HepG2 (cell line): Measurements from ENCODE around the gene WDR27.

Experiments used
- BHLHE40 ChIP-seq: IDR thresholded peaks from 2 replicates; pipeline ENCODE4 v1.6.1; 2011; ENCODE audit warnings: low read length, improper control_type of control experiment
- BORCS8-MEF2B ChIP-seq: sonication (generic); formaldehyde crosslinking; IDR thresholded peaks from 2 replicates; pipeline ENCODE4 v1.8.0; 2022; ENCODE audit warnings: mild to moderate bottlenecking, missing genetic modification reagents
- FOXP1 ChIP-seq, 2 experiments: fragments of 450-650 bp in 1 of 2; IDR thresholded peaks; 2 replicates each; pipeline ENCODE4 v1.6.1; 2017 to 2018; ENCODE audit warnings: antibody characterized with exemption in 1 of 2
- FOXP4 ChIP-seq: sonication (generic); formaldehyde crosslinking; IDR thresholded peaks from 2 replicates; pipeline ENCODE4 v1.4.0; 2020; ENCODE audit warnings: missing genetic modification reagents
- MXD3 ChIP-seq: IDR thresholded peaks from 2 replicates; pipeline ENCODE4 v1.6.1; 2016; ENCODE audit warnings: mild to moderate bottlenecking, missing biosample characterization, missing genetic modification reagents
- USF2 ChIP-seq, 2 experiments: sonication (generic) in 1 of 2; formaldehyde crosslinking in 1 of 2; IDR thresholded peaks; 2 replicates each; pipeline versions ENCODE4 v1.5.1 to v1.6.1; 2011 to 2020; ENCODE audit warnings: borderline replicate concordance in 1 of 2, low read depth in 1 of 2, low read length in 1 of 2, mild to moderate bottlenecking in 1 of 2, missing genetic modification reagents in 1 of 2, moderate library complexity in 1 of 2
- ZNF101 ChIP-seq: sonication (generic); formaldehyde crosslinking; IDR thresholded peaks from 2 replicates; pipeline ENCODE4 v1.4.0; 2020; ENCODE audit warnings: mild to moderate bottlenecking, low read depth, missing genetic modification reagents, borderline replicate concordance
- TF ChIP-seq, protein P1 (sequence below): sonication (generic); formaldehyde crosslinking; IDR thresholded peaks from 2 replicates; pipeline ENCODE4 v1.5.0; 2020; ENCODE audit warnings: mild to moderate bottlenecking, missing genetic modification reagents, moderate library complexity

DNA sequence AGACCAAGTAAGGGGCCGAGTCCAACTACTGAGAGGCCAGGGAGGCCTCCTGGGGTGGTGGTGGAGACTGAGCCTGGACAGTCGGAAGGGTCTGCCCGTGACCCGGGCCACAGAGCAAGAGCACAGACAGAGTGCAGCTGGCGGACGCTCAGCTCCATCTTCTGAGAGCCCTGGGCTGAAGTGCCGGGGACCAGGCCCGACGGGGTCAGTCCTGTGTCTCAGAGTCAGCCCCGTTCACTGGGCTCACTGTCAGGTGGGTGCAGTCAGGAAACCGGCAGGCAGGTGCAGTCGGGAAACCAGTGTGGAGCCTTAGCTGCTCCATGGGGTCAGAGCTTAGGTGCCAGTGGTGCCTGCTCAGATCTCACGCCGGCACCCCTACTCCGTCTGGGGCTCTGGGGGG, 76.5 kb downstream of the WDR27 start:
- TF ChIP-seq BORCS8-MEF2B (CRISPR knock-in tag) (no peak), ZNF101 (CRISPR knock-in tag) (no peak), FOXP1 (IDR thresholded peaks at IDR 0.05) (no peak), FOXP1 (CRISPR knock-in tag; IDR thresholded peaks at IDR 0.05) (no peak), BHLHE40 (no peak), MXD3 (CRISPR knock-in tag) (no peak), USF2 (IDR thresholded peaks at IDR 0.05; ENCODE audit: low read depth, low read length) (no peak), USF2 (CRISPR knock-in tag; IDR thresholded peaks at IDR 0.05; ENCODE audit: borderline replicate concordance) (no peak), FOXP4 (CRISPR knock-in tag) (no peak)
- TF ChIP-seq, protein P1, sequence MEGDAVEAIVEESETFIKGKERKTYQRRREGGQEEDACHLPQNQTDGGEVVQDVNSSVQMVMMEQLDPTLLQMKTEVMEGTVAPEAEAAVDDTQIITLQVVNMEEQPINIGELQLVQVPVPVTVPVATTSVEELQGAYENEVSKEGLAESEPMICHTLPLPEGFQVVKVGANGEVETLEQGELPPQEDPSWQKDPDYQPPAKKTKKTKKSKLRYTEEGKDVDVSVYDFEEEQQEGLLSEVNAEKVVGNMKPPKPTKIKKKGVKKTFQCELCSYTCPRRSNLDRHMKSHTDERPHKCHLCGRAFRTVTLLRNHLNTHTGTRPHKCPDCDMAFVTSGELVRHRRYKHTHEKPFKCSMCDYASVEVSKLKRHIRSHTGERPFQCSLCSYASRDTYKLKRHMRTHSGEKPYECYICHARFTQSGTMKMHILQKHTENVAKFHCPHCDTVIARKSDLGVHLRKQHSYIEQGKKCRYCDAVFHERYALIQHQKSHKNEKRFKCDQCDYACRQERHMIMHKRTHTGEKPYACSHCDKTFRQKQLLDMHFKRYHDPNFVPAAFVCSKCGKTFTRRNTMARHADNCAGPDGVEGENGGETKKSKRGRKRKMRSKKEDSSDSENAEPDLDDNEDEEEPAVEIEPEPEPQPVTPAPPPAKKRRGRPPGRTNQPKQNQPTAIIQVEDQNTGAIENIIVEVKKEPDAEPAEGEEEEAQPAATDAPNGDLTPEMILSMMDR (CRISPR knock-in tag), result no peak
